Measurements from ENCODE around the gene SORL1. TPM values are rescaled to one million over a fixed set of nuclear protein-coding genes. Genes with fewer than 3 reads are reported as not detected.

SORL1 gene
- polyA plus RNA-seq, 1 donor from 2014 or later = 6.5 TPM

GRCh38 chr11:121650351-121651256, 198.5 kb downstream of the SORL1 start:
- Histone ChIP-seq H3K4me2 (ENCODE audit: low read length) (no peak overlapping the region), H3K9me3 (ENCODE audit: low read length) (no peaks in the 10 kb centered on the region), H2AFZ (ENCODE audit: low read depth, low read length) (no peak overlapping the region), H3K9ac (ENCODE audit: low read length) (no peak overlapping the region), H3K27ac (ENCODE audit: low read length) (no peak overlapping the region), H3K4me3 (ENCODE audit: low read length) (no peak overlapping the region), H3K9me2 (ENCODE audit: insufficient read depth, low read length) (no peaks in the 10 kb centered on the region), H3K36me3 (ENCODE audit: insufficient read depth, low read length) (no peaks in the 10 kb centered on the region), H3K27me3 (ENCODE audit: insufficient read depth, low read depth, low read length) (no peaks in the 10 kb centered on the region), H3F3A (ENCODE audit: insufficient read depth, low read length, poor library complexity, severe bottlenecking) (no peaks in the 10 kb centered on the region), H4K20me1 (ENCODE audit: insufficient read depth) (no peaks in the 10 kb centered on the region), H3K79me2 (replicated peaks; ENCODE audit: insufficient read depth, low read length) (no peaks in the 10 kb centered on the region)
- no peak for TF ChIP-seq EP300 (conservative IDR thresholded peaks at IDR 0.05; ENCODE audit: poor library complexity, severe bottlenecking)
- no peak for TF ChIP-seq EZH2 (IDR thresholded peaks at IDR 0.05; ENCODE audit: borderline replicate concordance, insufficient read depth, low read length, poor library complexity, severe bottlenecking)
- no peak for TF ChIP-seq CTCF (IDR thresholded peaks at IDR 0.05; ENCODE audit: poor library complexity, severe bottlenecking)
- no peak for TF ChIP-seq SMC3 (conservative IDR thresholded peaks at IDR 0.05; ENCODE audit: poor library complexity)
- no peak for TF ChIP-seq MXI1 (conservative IDR thresholded peaks at IDR 0.05; ENCODE audit: poor library complexity, severe bottlenecking)
- no peak for TF ChIP-seq REST (IDR thresholded peaks at IDR 0.05; ENCODE audit: borderline replicate concordance)
- TF ChIP-seq TAF1 (IDR thresholded peaks at IDR 0.05; ENCODE audit: low read depth) = no peak
- no peak for TF ChIP-seq RAD21 (conservative IDR thresholded peaks at IDR 0.05)

GRCh38 chr11:121651257-121651605, 199.1 kb downstream of the SORL1 start:
- no peaks in the 10 kb centered on the region for H3K9me3 ChIP-seq (ENCODE audit: low read length)
- H3K9ac ChIP-seq (ENCODE audit: low read length) = no peak overlapping the region
- H3K9me2 ChIP-seq (ENCODE audit: insufficient read depth, low read length) = no peaks in the 10 kb centered on the region
- no peaks in the 10 kb centered on the region for H3F3A ChIP-seq (ENCODE audit: insufficient read depth, low read length, poor library complexity, severe bottlenecking)
- no peak overlapping the region for H3K27ac ChIP-seq (ENCODE audit: low read length)
- no peaks in the 10 kb centered on the region for H3K36me3 ChIP-seq (ENCODE audit: insufficient read depth, low read length)
- H4K20me1 ChIP-seq (ENCODE audit: insufficient read depth) = no peaks in the 10 kb centered on the region
- H2AFZ ChIP-seq (ENCODE audit: low read depth, low read length) = no peak overlapping the region
- H3K27me3 ChIP-seq (ENCODE audit: insufficient read depth, low read depth, low read length) = no peaks in the 10 kb centered on the region
- H3K4me2 ChIP-seq (ENCODE audit: low read length) = no peak overlapping the region
- H3K79me2 ChIP-seq (replicated peaks; ENCODE audit: insufficient read depth, low read length) = no peaks in the 10 kb centered on the region
- TF ChIP-seq MXI1 (conservative IDR thresholded peaks at IDR 0.05; ENCODE audit: poor library complexity, severe bottlenecking) (no peak), SMC3 (conservative IDR thresholded peaks at IDR 0.05; ENCODE audit: poor library complexity) (no peak), EZH2 (IDR thresholded peaks at IDR 0.05; ENCODE audit: borderline replicate concordance, insufficient read depth, low read length, poor library complexity, severe bottlenecking) (no peak), CTCF (IDR thresholded peaks at IDR 0.05; ENCODE audit: poor library complexity, severe bottlenecking) (no peak), POLR2AphosphoS5 (IDR thresholded peaks at IDR 0.05) (no peak), RAD21 (conservative IDR thresholded peaks at IDR 0.05) (no peak), EP300 (conservative IDR thresholded peaks at IDR 0.05; ENCODE audit: poor library complexity, severe bottlenecking) (no peak), REST (IDR thresholded peaks at IDR 0.05; ENCODE audit: borderline replicate concordance) (no peak), TAF1 (IDR thresholded peaks at IDR 0.05; ENCODE audit: low read depth) (no peak)
- H3K4me3 ChIP-seq (ENCODE audit: low read length) = no peak overlapping the region

Measured in neural cell (in vitro differentiated cells).